WTC11 (cell line): ENCODE results near the gene RAP1GAP. TPM values are rescaled to one million over a fixed set of nuclear protein-coding genes. Genes with fewer than 3 reads are reported as not detected.

Experiments
- ATAC-seq: fragments of 200-7000 bp; cut with Tn5 transposase; 2 replicates; pipeline ENCODE4 v1.10.0; 2021; ENCODE audit warnings: mild to moderate bottlenecking, moderate library complexity
- CTCF ChIA-PET: fragments of 300-600 bp; sonication (Branson Sonifier 250); formaldehyde crosslinking; loops from one replicate; lab custom pipeline; 2021; ENCODE audit warnings: antibody characterized with exemption; lab: Charles Lee
- POLR2A ChIA-PET: fragments of 350-600 bp; sonication (Branson Sonifier 250); formaldehyde crosslinking; loops from one replicate; lab custom pipeline; 2021; ENCODE audit warnings: antibody characterized with exemption; lab: Charles Lee
- DNase-seq: peaks from one replicate; pipeline ENCODE4 v3.0.0; 2021; ENCODE audit warnings: low spot score
- H3K27ac Mint-ChIP-seq: 2 replicates; pipeline ENCODE4 v1.8.0; 2021; ENCODE audit warnings: mixed read lengths
- H3K27me3 Mint-ChIP-seq: 2 replicates; pipeline ENCODE4 v1.8.0; 2021; ENCODE audit warnings: low read depth, mild to moderate bottlenecking, moderate library complexity, mixed read lengths
- H3K36me3 Mint-ChIP-seq: 2 replicates; pipeline ENCODE4 v1.8.0; 2021; ENCODE audit warnings: mixed read lengths
- H3K4me1 Mint-ChIP-seq: 2 replicates; pipeline ENCODE4 v1.8.0; 2022; ENCODE audit warnings: mixed read lengths
- H3K4me3 Mint-ChIP-seq: 2 replicates; pipeline ENCODE4 v1.8.0; 2021; ENCODE audit warnings: mild to moderate bottlenecking, moderate library complexity, mixed read lengths
- H3K9me3 Mint-ChIP-seq: 2 replicates; pipeline ENCODE4 v1.8.0; 2021; ENCODE audit warnings: mixed read lengths
- ARID4B ChIP-seq: sonication (generic); formaldehyde crosslinking; IDR thresholded peaks from 2 replicates; pipeline ENCODE4 v1.8.0; 2023; ENCODE audit warnings: missing genetic modification reagents, mild to moderate bottlenecking, borderline replicate concordance
- CREM ChIP-seq: sonication (generic); formaldehyde crosslinking; IDR thresholded peaks from 2 replicates; pipeline ENCODE4 v1.8.1; 2022; ENCODE audit warnings: mild to moderate bottlenecking, missing genetic modification reagents, moderate library complexity
- E2F4 ChIP-seq: sonication (generic); formaldehyde crosslinking; IDR thresholded peaks from 2 replicates; pipeline ENCODE4 v1.8.1; 2022; ENCODE audit warnings: low read depth, mild to moderate bottlenecking, moderate library complexity, missing genetic modification reagents, borderline replicate concordance
- E2F5 ChIP-seq: sonication (generic); formaldehyde crosslinking; IDR thresholded peaks from 2 replicates; pipeline ENCODE4 v1.8.1; 2022; ENCODE audit warnings: mild to moderate bottlenecking, moderate library complexity, missing genetic modification reagents
- FOXP1 ChIP-seq: sonication (generic); formaldehyde crosslinking; IDR thresholded peaks from 2 replicates; pipeline ENCODE4 v1.8.0; 2022; ENCODE audit warnings: missing genetic modification reagents, mild to moderate bottlenecking, moderate library complexity, borderline replicate concordance
- GTF2I ChIP-seq: fragments of 250-450 bp; sonication (Bioruptor Pico); conservative IDR thresholded peaks from 2 replicates; pipeline ENCODE4 v1.4.0; 2021; ENCODE audit warnings: mild to moderate bottlenecking
- HMGA2 ChIP-seq: fragments of 250-450 bp; sonication (Bioruptor Pico); IDR thresholded peaks from 2 replicates; pipeline ENCODE4 v1.4.0; 2021; ENCODE audit warnings: mild to moderate bottlenecking, moderate library complexity
- NFATC4 ChIP-seq: fragments of 250-450 bp; sonication (Bioruptor Pico); IDR thresholded peaks from 2 replicates; pipeline ENCODE4 v1.9.0; 2021; ENCODE audit warnings: mild to moderate bottlenecking
- NR2C2 ChIP-seq: sonication (generic); formaldehyde crosslinking; IDR thresholded peaks from 2 replicates; pipeline ENCODE4 v1.8.0; 2022; ENCODE audit warnings: mild to moderate bottlenecking, missing genetic modification reagents
- SMAD4 ChIP-seq: sonication (generic); formaldehyde crosslinking; IDR thresholded peaks from 2 replicates; pipeline ENCODE4 v1.8.0; 2022; ENCODE audit warnings: mild to moderate bottlenecking, missing genetic modification reagents
- TCF7 ChIP-seq: sonication (generic); formaldehyde crosslinking; IDR thresholded peaks from 2 replicates; pipeline ENCODE4 v1.8.0; 2022; ENCODE audit warnings: mild to moderate bottlenecking, low read depth, missing genetic modification reagents, moderate library complexity
- TEAD1 ChIP-seq: sonication (generic); formaldehyde crosslinking; IDR thresholded peaks from 2 replicates; pipeline ENCODE4 v1.8.0; 2022; ENCODE audit warnings: mild to moderate bottlenecking, missing genetic modification reagents
- TP53 ChIP-seq: sonication (generic); formaldehyde crosslinking; IDR thresholded peaks from 2 replicates; pipeline ENCODE4 v1.8.1; 2023; ENCODE audit warnings: mild to moderate bottlenecking, missing genetic modification reagents
- USF2 ChIP-seq: sonication (generic); formaldehyde crosslinking; IDR thresholded peaks from 2 replicates; pipeline ENCODE4 v1.8.1; 2023; ENCODE audit warnings: mild to moderate bottlenecking, missing genetic modification reagents, moderate library complexity
- ZNF121 ChIP-seq: sonication (generic); formaldehyde crosslinking; IDR thresholded peaks from 2 replicates; pipeline ENCODE4 v1.8.0; 2023; ENCODE audit warnings: missing genetic modification reagents
- ZNF219 ChIP-seq: sonication (generic); formaldehyde crosslinking; IDR thresholded peaks from 2 replicates; pipeline ENCODE4 v1.8.0; 2023; ENCODE audit warnings: missing genetic modification reagents, mild to moderate bottlenecking, borderline replicate concordance
- total RNA-seq: library from RNA; stranded (reverse); gene quantifications from 3 replicates; pipeline ENCODE4 v1.2.3, GENCODE V29; 2021
- TF ChIP-seq, protein P1 (sequence below): sonication (generic); formaldehyde crosslinking; IDR thresholded peaks from 2 replicates; pipeline ENCODE4 v1.8.1; 2023; ENCODE audit warnings: mild to moderate bottlenecking, missing genetic modification reagents
- TF ChIP-seq, protein P2 (sequence below): sonication (generic); formaldehyde crosslinking; IDR thresholded peaks from 2 replicates; pipeline ENCODE4 v1.8.1; 2023; ENCODE audit warnings: mild to moderate bottlenecking, missing genetic modification reagents, moderate library complexity

The RAP1GAP gene
- total RNA-seq, 1 experiment from 2014 or later, result 7.6 TPM

DNA sequence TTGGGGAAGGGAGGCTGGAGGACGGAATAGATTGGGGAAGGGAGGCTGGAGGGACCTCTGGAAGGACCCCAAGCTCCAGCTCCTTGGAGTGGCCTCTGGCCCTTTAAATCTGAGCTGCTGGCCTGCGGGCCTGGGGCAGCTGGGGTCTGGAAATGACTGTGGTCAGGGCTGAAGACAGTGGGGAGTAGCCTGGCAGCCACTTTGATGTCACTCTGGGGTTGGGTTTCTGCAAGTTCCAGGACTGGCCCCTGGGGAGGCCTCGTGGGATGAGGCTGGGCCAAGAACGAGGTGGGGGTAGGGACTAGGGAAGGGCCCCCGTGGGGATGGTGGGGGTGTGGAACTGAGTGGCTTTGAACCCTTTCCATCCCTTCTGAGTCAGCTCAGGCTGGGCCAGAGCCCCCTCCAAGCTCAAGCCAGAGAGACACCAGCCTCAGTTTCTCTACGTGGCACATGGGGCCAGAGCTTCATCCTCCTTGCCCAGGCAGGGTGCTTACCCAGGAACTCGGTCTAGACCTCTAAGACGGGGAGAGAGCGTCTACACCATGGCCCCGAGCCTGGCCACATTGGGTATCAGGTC, 100.3 kb downstream of the RAP1GAP start:
- Mint-ChIP-seq H3K36me3 (peaks cover 13% of the 10 kb centered on the region), H3K4me1 (peaks cover 11% of the 10 kb centered on the region; the same call in 1 of the 2 replicates), H3K27ac (0 out of 2 replicates have a peak overlapping the region, but pooled peaks have one; percentile 26), H3K9me3 (peaks cover 3% of the 10 kb centered on the region; the same call in 1 of the 2 replicates), H3K27me3 (no peaks in the 10 kb centered on the region), H3K4me3 (no peak overlapping the region)
- TF ChIP-seq FOXP1, result no peak
- TF ChIP-seq USF2, result no peak
- TF ChIP-seq E2F5 (CRISPR knock-in tag), result no peak
- no peak for TF ChIP-seq ARID4B (CRISPR knock-in tag)
- no peak for TF ChIP-seq NR2C2 (CRISPR knock-in tag)
- TF ChIP-seq, protein P1, sequence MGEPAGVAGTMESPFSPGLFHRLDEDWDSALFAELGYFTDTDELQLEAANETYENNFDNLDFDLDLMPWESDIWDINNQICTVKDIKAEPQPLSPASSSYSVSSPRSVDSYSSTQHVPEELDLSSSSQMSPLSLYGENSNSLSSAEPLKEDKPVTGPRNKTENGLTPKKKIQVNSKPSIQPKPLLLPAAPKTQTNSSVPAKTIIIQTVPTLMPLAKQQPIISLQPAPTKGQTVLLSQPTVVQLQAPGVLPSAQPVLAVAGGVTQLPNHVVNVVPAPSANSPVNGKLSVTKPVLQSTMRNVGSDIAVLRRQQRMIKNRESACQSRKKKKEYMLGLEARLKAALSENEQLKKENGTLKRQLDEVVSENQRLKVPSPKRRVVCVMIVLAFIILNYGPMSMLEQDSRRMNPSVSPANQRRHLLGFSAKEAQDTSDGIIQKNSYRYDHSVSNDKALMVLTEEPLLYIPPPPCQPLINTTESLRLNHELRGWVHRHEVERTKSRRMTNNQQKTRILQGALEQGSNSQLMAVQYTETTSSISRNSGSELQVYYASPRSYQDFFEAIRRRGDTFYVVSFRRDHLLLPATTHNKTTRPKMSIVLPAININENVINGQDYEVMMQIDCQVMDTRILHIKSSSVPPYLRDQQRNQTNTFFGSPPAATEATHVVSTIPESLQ (CRISPR knock-in tag), result no peak
- no peak for TF ChIP-seq CREM
- no peak for TF ChIP-seq E2F4 (CRISPR knock-in tag)
- POLR2A ChIA-PET, result no interaction called here
- ATAC-seq (no peak), DNase-seq (no peak)
- CTCF ChIA-PET, result interaction anchor here (0.6 to 1.6 kb wide), 3 partner anchors 32 to 200 kb away, joined by 3 to 4 read pairs (median 4); partner anchors contain the start of gene ALPL

DNA sequence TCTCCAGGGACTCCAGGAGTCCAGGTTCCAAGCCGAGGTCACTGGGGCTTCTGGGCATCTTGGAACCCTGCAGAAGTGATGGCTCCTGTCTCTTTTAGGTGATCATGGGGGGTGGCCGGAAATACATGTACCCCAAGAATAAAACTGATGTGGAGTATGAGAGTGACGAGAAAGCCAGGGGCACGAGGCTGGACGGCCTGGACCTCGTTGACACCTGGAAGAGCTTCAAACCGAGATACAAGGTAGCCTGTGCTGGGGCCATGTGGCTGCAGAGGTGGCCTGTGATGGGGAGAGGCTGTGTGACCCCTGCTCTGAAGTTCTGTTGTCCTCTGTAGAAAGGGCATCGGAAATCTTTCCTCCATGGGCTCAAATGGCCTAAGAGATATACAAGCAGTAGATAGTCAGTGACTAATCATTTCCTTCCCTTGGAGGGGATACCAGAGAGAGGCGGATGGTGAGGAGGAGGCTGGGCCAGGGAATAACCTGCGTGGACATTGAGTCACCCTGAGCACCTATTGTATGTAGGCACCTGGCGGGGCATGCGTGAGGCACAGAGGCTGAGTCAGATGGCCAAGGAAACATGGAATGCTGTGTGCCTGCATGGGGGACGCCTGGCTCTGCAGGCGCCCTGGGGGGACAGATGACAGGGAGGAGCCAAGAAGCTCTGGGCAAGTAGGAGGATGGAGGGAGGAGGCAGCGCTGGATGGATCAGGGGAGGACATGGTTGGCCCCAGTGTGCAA, 101.0 kb downstream of the RAP1GAP start:
- Mint-ChIP-seq H3K36me3 (peaks cover 13% of the 10 kb centered on the region), H3K4me1 (peaks cover 6% of the 10 kb centered on the region; the same call in 1 of the 2 replicates), H3K27ac (peak overlapping the region; percentile 83), H3K9me3 (peaks cover 3% of the 10 kb centered on the region; the same call in 1 of the 2 replicates), H3K4me3 (no peak overlapping the region)
- TF ChIP-seq SMAD4 (CRISPR knock-in tag), result no peak
- no peak for TF ChIP-seq ZNF219
- no peak for TF ChIP-seq TP53 (CRISPR knock-in tag)
- TF ChIP-seq ZNF121, result no peak
- TF ChIP-seq FOXP1, result no peak
- TF ChIP-seq, protein P2, sequence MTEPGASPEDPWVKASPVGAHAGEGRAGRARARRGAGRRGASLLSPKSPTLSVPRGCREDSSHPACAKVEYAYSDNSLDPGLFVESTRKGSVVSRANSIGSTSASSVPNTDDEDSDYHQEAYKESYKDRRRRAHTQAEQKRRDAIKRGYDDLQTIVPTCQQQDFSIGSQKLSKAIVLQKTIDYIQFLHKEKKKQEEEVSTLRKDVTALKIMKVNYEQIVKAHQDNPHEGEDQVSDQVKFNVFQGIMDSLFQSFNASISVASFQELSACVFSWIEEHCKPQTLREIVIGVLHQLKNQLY (CRISPR knock-in tag), result no peak
- no peak for TF ChIP-seq NFATC4 (CRISPR knock-in tag)
- no peak for TF ChIP-seq HMGA2
- no peak for TF ChIP-seq GTF2I (CRISPR knock-in tag)
- TF ChIP-seq TCF7 (CRISPR knock-in tag), result no peak
- TF ChIP-seq TEAD1 (CRISPR knock-in tag), result no peak
- TF ChIP-seq E2F4 (CRISPR knock-in tag), result no peak
- TF ChIP-seq CREM, result no peak
- TF ChIP-seq, all 79 proteins: peak for 0
- DNase-seq, result no peak
- ATAC-seq, result no peak; the same call in 1 of the 2 replicates
- ChIA-PET CTCF (interaction anchor here (0.5 to 1.6 kb wide), 4 partner anchors 30 to 200 kb away, joined by 3 to 4 read pairs (median 3); partner anchors contain the start of gene ALPL), POLR2A (interaction anchor here (0.5 kb wide), 1 partner anchor 368 kb away, joined by 6 read pairs; no protein-coding TSS in a partner anchor)
- H3K27me3 Mint-ChIP-seq, result no peaks in the 10 kb centered on the region
